Parathyroid adenoma (tissue), 2 donors: ENCODE data around the gene SMIM17.
A peak's percentile ranks its signal among the peaks of the same experiment; 100 is the strongest.

Experiments used
- H2AFZ ChIP-seq: fragments of 300-600 bp; sonication (generic); one replicate; pipeline ENCODE4 v1.7.0; 2017; ENCODE audit warnings: antibody characterized with exemption, mild to moderate bottlenecking
- H3K27ac ChIP-seq: fragments of 300-600 bp; sonication (generic); one replicate; pipeline ENCODE4 v1.7.0; 2017
- H3K27me3 ChIP-seq: fragments of 300-600 bp; sonication (generic); one replicate; pipeline ENCODE4 v1.7.0; 2017; ENCODE audit warnings: low read length; ENCODE audit not compliant: control insufficient read depth, insufficient read depth
- H3K36me3 ChIP-seq: fragments of 300-600 bp; sonication (generic); one replicate; pipeline ENCODE4 v1.7.0; 2017; ENCODE audit warnings: low read length; ENCODE audit not compliant: control insufficient read depth, insufficient read depth
- H3K4me1 ChIP-seq: fragments of 300-600 bp; sonication (generic); one replicate; pipeline ENCODE4 v1.7.0; 2017; ENCODE audit warnings: control low read depth
- H3K4me2 ChIP-seq: fragments of 300-600 bp; sonication (generic); one replicate; pipeline ENCODE4 v1.7.0; 2017; ENCODE audit warnings: low read length
- H3K4me3 ChIP-seq: fragments of 300-600 bp; sonication (generic); one replicate; pipeline ENCODE4 v1.7.0; 2017; ENCODE audit warnings: low read depth, low read length
- H3K79me2 ChIP-seq: fragments of 300-600 bp; sonication (generic); one replicate; pipeline ENCODE4 v1.7.0; 2017; ENCODE audit warnings: control low read depth
- H3K9ac ChIP-seq: fragments of 300-600 bp; sonication (generic); one replicate; pipeline ENCODE4 v1.7.0; 2017; ENCODE audit warnings: mild to moderate bottlenecking
- H3K9me3 ChIP-seq: fragments of 300-600 bp; sonication (generic); one replicate; pipeline ENCODE4 v1.7.0; 2017; ENCODE audit warnings: low read length; ENCODE audit not compliant: control insufficient read depth
- CTCF ChIP-seq: fragments of 300-600 bp; sonication (generic); IDR thresholded peaks from one replicate; pipeline ENCODE4 v1.7.0; 2017; ENCODE audit warnings: antibody characterized with exemption, mild to moderate bottlenecking
- donor health status: primary hyperparathyroidism.

The SMIM17 gene

GRCh38 chr19:56642711-56643459 lies at the start of gene SMIM17:
Gene SMIM17, plus strand, starts transcription at chr19:56643159. Its CDS starts 2,509 bp downstream, at chr19:56645668.
- H3K4me3 ChIP-seq: no peak within 1 kb of the TSS
- no peaks in the 10 kb centered on the region for H3K36me3 ChIP-seq
- no peaks in the 10 kb centered on the region for H3K9me3 ChIP-seq
- no peak within 1 kb of the TSS for H3K27ac ChIP-seq
- H2AFZ ChIP-seq: no peak within 1 kb of the TSS
- H3K27me3 ChIP-seq: no peaks in the 10 kb centered on the region
- no peak within 1 kb of the TSS for H3K4me2 ChIP-seq
- no peak within 1 kb of the TSS for H3K9ac ChIP-seq
- no peaks in the 10 kb centered on the region for H3K4me1 ChIP-seq
- no peak for TF ChIP-seq CTCF
- no peaks in the 10 kb centered on the region for H3K79me2 ChIP-seq

- H3K4me1 ChIP-seq: no peaks in the 10 kb centered on the region
- peak overlapping the region; percentile 93 for H2AFZ ChIP-seq
- H3K27me3 ChIP-seq: no peaks in the 10 kb centered on the region
- peak overlapping the region; percentile 71 for H3K4me3 ChIP-seq
- no peaks in the 10 kb centered on the region for H3K36me3 ChIP-seq
- peaks cover 10% of the 10 kb centered on the region for H3K79me2 ChIP-seq
- H3K27ac ChIP-seq: no peak overlapping the region
- no peak for TF ChIP-seq CTCF
- H3K9me3 ChIP-seq: no peaks in the 10 kb centered on the region
- H3K4me2 ChIP-seq: peak overlapping the region; percentile 66
- no peak overlapping the region for H3K9ac ChIP-seq
Observed at GRCh38 chr19:56594446-56594782, 48.5 kb upstream of the SMIM17 start.

DNA sequence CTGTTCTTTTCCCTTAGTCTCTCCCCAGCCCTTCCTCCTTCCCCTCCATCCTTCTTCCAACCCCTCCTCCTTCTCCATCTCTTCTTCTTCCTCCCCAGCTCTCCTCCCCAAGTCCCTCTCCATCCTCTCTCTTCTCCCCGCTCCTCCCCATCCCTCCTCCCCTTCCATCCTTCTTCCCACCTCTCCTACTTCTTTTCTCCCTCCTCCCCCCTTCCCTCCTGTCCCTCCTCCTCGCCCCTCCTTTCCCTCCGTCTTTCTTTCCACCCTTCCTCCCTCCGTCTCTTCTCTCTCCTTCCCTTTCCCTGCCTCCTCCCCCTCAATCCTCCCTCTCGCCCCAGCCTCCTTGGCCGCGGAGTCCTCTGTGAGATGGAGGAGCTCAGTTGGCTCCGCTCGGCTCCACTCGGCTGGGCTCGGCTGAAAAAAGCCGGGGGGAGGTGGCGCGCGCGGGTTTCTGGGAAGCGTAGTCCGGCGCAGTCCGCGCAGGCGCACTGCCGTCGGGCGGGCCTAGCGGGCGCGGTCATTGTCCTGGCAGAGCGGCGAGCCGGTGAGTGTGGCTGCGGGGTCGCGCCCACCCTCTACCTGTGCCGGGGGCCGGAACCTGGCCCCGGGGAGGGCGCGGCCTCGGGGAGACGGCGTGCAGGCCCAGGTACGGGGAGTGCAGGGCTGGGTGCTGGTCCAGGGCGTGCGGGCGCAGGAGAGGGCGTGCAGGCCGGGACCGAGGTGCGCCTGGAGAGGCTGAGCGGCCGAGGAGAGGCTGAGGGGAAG lies 48.0 kb upstream of the SMIM17 start, which contains the start of gene ZNF71:
Gene ZNF71 (plus strand): TSS at position 520 of the 765 bp plus-strand sequence. CDS start 6,257 bp downstream, outside the sequence.
- Histone ChIP-seq H2AFZ (peak within 1 kb of the TSS; percentile 93), H3K9me3 (no peaks in the 10 kb centered on the region), H3K79me2 (peaks cover 10% of the 10 kb centered on the region), H3K27ac (peak within 1 kb of the TSS; percentile 68), H3K9ac (peak within 1 kb of the TSS; percentile 31), H3K4me3 (peak within 1 kb of the TSS; percentile 71), H3K4me1 (no peaks in the 10 kb centered on the region), H3K4me2 (peak within 1 kb of the TSS; percentile 66), H3K27me3 (no peaks in the 10 kb centered on the region), H3K36me3 (no peaks in the 10 kb centered on the region)
- TF ChIP-seq CTCF: no peak

DNA sequence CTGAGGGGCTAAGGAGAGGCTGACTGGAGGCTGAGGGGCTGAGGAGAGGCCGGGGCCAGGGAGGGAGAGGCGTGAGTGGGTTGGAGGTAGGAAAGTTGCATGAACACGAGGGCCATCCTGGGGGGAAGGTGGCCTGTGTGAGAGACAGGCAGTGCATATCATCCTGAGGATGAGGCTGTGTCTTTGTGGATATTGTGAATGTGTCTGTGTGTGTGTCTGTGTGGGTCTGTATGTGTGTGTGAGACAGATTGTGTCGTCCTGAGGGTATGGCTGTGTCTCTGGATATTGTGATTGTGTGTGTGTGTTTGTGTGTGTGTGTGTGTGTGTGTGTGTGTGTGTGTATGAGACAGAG lies 47.4 kb upstream of the SMIM17 start:
- Histone ChIP-seq H3K9ac (peak overlapping the region; percentile 31), H3K9me3 (no peaks in the 10 kb centered on the region), H3K4me1 (no peaks in the 10 kb centered on the region), H3K27ac (peak overlapping the region; percentile 68), H3K79me2 (peaks cover 11% of the 10 kb centered on the region), H2AFZ (peak overlapping the region; percentile 93), H3K36me3 (no peaks in the 10 kb centered on the region), H3K27me3 (no peaks in the 10 kb centered on the region), H3K4me2 (peak overlapping the region; percentile 66), H3K4me3 (peak overlapping the region; percentile 71)
- no peak for TF ChIP-seq CTCF
